SK-N-MC (cell line): Measurements from ENCODE around the gene SLC44A1.
"Not testable (repeated sequence)": the region's sequence is repeated elsewhere in the genome, so short reads cannot be mapped to it uniquely, and the experiment has no call there.

Source experiments
- DNase-seq: peaks from one replicate; pipeline ENCODE4 v3.0.0-alpha.2; 2011; ENCODE audit warnings: low read depth, low spot score
- H3K27ac ChIP-seq: fragments of 200-600 bp; sonication (generic); 2 replicates; pipeline ENCODE4 v1.5.1; 2016; ENCODE audit warnings: mixed run types
- H3K36me3 ChIP-seq: fragments of 200-600 bp; sonication (generic); 2 replicates; pipeline ENCODE4 v1.6.1; 2017; ENCODE audit warnings: antibody characterized with exemption, low read length, mixed read lengths; ENCODE audit not compliant: insufficient read depth
- H3K4me3 ChIP-seq: fragments of 200-600 bp; sonication (generic); 2 replicates; pipeline ENCODE4 v1.5.1; 2016
- H3K9ac ChIP-seq: fragments of 200-600 bp; sonication (generic); 2 replicates; pipeline ENCODE4 v1.8.0; 2017; ENCODE audit warnings: mixed run types, mixed read lengths; ENCODE audit not compliant: insufficient read length
- H3K9me3 ChIP-seq: fragments of 200-600 bp; sonication (generic); 2 replicates; pipeline ENCODE4 v1.6.1; 2017; ENCODE audit warnings: low read depth, mild to moderate bottlenecking, antibody characterized with exemption, low read length, moderate library complexity, mixed read lengths
- EZH2 ChIP-seq: fragments of 200-600 bp; sonication (generic); IDR thresholded peaks from one replicate; pipeline ENCODE4 v1.6.1; 2017; ENCODE audit warnings: antibody characterized with exemption
- FOXP2 ChIP-seq: optimal IDR thresholded peaks from 2 replicates; pipeline ENCODE3; 2011; ENCODE audit warnings: mild to moderate bottlenecking, moderate library complexity; ENCODE audit not compliant: insufficient read depth; ENCODE audit errors: extremely low read length, control extremely low read depth
- POLR2AphosphoS5 ChIP-seq: IDR thresholded peaks from 2 replicates; pipeline ENCODE4 v1.6.1; 2012; ENCODE audit warnings: mild to moderate bottlenecking, low read depth, low read length, borderline replicate concordance

The SLC44A1 gene

DNA sequence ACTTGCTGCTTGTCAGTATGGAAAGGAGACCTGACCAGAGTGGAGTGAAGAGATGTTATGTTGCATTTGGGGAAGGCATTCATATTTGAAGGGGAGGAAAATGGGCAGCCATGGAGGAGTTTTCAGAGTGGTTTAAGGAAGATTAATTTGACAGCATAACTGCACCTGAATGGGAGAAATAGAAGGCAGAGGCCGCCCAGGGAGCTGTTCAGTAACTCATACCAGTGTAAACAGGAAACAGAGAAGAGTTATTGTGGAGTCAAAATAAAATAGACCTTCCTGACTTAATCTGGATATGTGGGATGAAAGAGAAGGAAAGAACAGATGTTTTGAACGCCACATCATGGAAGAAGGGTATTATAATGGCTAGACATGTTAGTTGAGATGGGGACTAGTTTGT, 13.4 kb downstream of the SLC44A1 start:
- Histone ChIP-seq H3K9me3 (no peaks in the 10 kb centered on the region), H3K36me3 (no peaks in the 10 kb centered on the region), H3K4me3 (no peak overlapping the region), H3K9ac (no peak overlapping the region), H3K27ac (no peak overlapping the region)
- no peak for TF ChIP-seq EZH2
- TF ChIP-seq FOXP2: no peak
- TF ChIP-seq POLR2AphosphoS5: no peak
- no peak for DNase-seq

GRCh38 chr9:105258225-105258737, 13.8 kb downstream of the SLC44A1 start:
- no peaks in the 10 kb centered on the region for H3K9me3 ChIP-seq
- H3K4me3 ChIP-seq: no peak overlapping the region
- H3K36me3 ChIP-seq: no peaks in the 10 kb centered on the region
- no peak overlapping the region for H3K27ac ChIP-seq
- no peak overlapping the region for H3K9ac ChIP-seq
- DNase-seq: no peak
- TF ChIP-seq EZH2 (no peak), POLR2AphosphoS5 (no peak), FOXP2 (no peak)

GRCh38 chr9:105259274-105259673, 14.8 kb downstream of the SLC44A1 start:
- peak overlapping the region; percentile 81 for H3K27ac ChIP-seq

GRCh38 chr9:105259731-105260612, 15.5 kb downstream of the SLC44A1 start:
- H3K9ac ChIP-seq: peak overlapping the region; percentile 45
- no peaks in the 10 kb centered on the region for H3K36me3 ChIP-seq
- H3K9me3 ChIP-seq: no peaks in the 10 kb centered on the region
- H3K4me3 ChIP-seq: peak overlapping the region; percentile 39
- H3K27ac ChIP-seq: peak overlapping the region; percentile 81
- DNase-seq: no peak
- TF ChIP-seq POLR2AphosphoS5 (no peak), EZH2 (no peak), FOXP2 (no peak)

More at GRCh38 chr9:105259274-105259673, 14.8 kb downstream of the SLC44A1 start:
- no peaks in the 10 kb centered on the region for H3K9me3 ChIP-seq
- DNase-seq: no peak
- peak overlapping the region; percentile 45 for H3K9ac ChIP-seq
- peak overlapping the region; percentile 39 for H3K4me3 ChIP-seq
- no peaks in the 10 kb centered on the region for H3K36me3 ChIP-seq
- TF ChIP-seq EZH2 (no peak), POLR2AphosphoS5 (no peak), FOXP2 (no peak)

DNA sequence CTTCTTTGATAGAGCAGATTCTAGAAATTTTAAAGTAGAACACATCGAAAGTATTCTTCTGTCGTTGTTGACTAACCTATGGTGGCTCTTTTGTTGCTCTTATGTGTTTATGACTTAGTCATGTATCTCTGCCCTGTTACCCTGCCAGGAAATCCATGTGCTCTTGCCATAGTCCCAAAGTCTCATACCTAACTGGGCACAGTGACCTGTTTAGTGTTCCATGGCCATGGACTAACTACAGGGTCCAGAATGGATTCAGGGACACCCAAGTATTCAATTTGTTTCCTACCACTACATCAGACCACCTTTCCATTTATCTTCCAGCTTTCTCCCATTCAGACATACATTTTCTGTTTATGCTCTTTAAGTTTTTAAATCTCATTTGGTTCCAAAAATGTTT, 18.0 kb downstream of the SLC44A1 start:
- H3K4me3 ChIP-seq: no peak overlapping the region

GRCh38 chr9:105264380-105264779, 19.9 kb downstream of the SLC44A1 start:
- Histone ChIP-seq H3K4me3 (no peak overlapping the region), H3K9ac (no peak overlapping the region), H3K9me3 (0 out of 2 replicates have a peak, but pooled peaks cover 4% of the 10 kb centered on the region), H3K36me3 (no peaks in the 10 kb centered on the region), H3K27ac (no peak overlapping the region)
- no peak for DNase-seq
- TF ChIP-seq POLR2AphosphoS5 (no peak), FOXP2 (no peak), EZH2 (no peak)

More for the DNA sequence above, 18.0 kb downstream of the SLC44A1 start:
- Histone ChIP-seq H3K27ac (no peak overlapping the region), H3K9me3 (0 out of 2 replicates have a peak, but pooled peaks cover 4% of the 10 kb centered on the region), H3K9ac (no peak overlapping the region), H3K36me3 (no peaks in the 10 kb centered on the region)
- no peak for TF ChIP-seq FOXP2
- no peak for DNase-seq

DNA sequence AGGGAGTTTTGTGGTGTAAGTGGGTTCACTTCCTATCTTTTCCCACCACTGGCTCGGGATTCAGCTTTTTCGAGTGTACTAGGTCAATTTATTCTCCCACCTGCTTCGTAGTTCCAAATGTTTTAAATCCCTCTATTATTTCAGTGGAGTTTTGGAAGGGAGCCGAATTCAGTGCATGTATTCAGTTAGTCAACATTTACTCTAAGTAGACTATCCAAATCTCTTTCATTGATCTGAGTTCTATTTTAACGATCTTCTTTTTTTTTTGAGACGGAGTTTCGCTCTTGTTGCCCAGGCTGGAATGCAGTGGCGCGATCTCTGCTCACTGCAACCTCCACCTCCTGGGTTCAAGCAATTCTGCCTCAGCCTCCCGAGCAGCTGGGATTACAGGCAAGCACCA, 23.8 kb downstream of the SLC44A1 start:
- H3K9me3 ChIP-seq, H3K4me3 ChIP-seq, DNase-seq, H3K36me3 ChIP-seq, H3K27ac ChIP-seq, H3K9ac ChIP-seq: not testable (repeated sequence)

DNA sequence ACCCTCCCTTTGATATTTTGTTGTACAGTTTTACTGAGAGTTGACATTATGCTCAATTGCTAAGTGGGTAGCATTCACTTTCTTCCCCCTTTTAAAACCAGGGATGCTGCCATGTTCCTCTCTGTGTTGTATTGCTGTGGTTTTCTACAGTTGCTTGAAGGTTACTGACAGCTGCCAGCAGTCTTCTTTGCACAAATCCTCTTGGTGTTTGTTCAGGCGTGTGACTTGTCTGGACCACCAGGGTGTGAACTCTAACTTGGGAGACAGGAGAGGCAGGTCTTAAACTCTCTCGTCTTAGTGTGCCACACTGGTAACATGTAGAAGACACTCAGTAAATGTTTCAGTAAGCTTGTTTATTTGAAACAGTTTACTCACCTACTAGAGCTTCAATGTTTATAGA, 25.1 kb downstream of the SLC44A1 start:
- TF ChIP-seq FOXP2: no peak
- no peak for TF ChIP-seq POLR2AphosphoS5
- TF ChIP-seq EZH2: no peak
- no peak overlapping the region for H3K4me3 ChIP-seq
- no peak for DNase-seq

More for the DNA sequence above, 25.1 kb downstream of the SLC44A1 start:
- 0 out of 2 replicates have a peak, but pooled peaks cover 4% of the 10 kb centered on the region for H3K9me3 ChIP-seq
- no peak overlapping the region for H3K27ac ChIP-seq
- no peak overlapping the region for H3K9ac ChIP-seq
- no peaks in the 10 kb centered on the region for H3K36me3 ChIP-seq
